ENCODE data around the gene ABCC3.

DNA sequence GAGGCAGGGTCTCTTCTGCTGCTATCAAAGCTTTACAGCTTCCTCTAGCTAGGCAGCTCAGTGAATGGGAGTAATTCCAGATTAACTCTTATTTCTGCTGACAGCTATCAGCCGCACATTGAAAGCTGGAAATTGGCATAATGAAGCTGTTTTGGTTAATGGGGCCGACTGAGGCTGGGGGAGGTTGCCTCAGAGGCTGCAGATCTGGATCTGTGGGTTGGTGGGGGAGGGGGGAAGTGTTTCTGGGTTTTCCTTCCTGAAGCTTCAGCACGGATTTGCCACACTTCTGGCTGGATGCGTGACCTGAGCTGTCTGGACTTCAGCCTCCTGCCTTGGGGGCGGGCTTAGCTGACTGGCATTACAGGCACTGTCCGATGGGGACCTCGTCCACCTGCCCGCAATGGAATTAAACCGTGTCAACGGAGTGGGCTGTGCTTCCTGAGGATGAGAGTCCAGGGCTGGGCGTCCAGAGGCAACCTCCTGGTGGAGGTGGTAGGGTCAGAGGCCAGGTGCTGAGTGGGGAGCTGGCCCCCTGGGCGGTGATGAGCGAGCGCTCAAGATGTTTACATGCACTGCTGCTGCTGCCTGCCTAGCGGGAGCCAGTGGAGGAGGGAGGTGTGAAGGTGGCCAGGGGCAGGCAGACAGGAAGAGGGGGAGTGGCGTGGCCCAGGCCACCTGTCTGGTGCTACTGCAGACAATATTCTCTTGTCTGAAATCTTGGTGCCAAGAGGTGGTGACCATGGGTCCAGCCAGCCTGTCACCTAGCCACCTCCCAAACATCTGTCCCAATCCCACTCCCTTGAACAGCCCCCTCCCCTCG lies 6.7 kb upstream of the ABCC3 start:
- TF ChIP-seq GABPA (IDR thresholded peaks at IDR 0.05; ENCODE audit: low read depth): no peak
- no peak for TF ChIP-seq CTCF (IDR thresholded peaks at IDR 0.05; ENCODE audit: insufficient read depth, low read length)

All from HL-60 (cell line).